Right ventricle myocardium superior (tissue), 1 donor: Measurements from ENCODE around the gene ZNF616. TPM values are rescaled to one million over a fixed set of nuclear protein-coding genes. Genes with fewer than 3 reads are reported as not detected.
"Not testable (repeated sequence)": the region's sequence is repeated elsewhere in the genome, so short reads cannot be mapped to it uniquely, and the experiment has no call there.

Source experiments
- ATAC-seq: fragments of 200-7000 bp; cut with Tn5 transposase; one replicate; pipeline ENCODE4 v1.9.1; 2020; ENCODE audit warnings: mild to moderate bottlenecking; ENCODE audit not compliant: poor library complexity
- DNase-seq: peaks from one replicate; pipeline ENCODE4 v3.0.0-alpha.2; 2020
- intact Hi-C: fragments of 100-400 bp; cut with DNase I; formaldehyde crosslinking; loops from one replicate; pipeline ENCODE4 v1.11.2; 2022
- total RNA-seq: library from RNA; stranded (reverse); fragmentation: NEBNext Ultra II Directional; extraction: Animal tissue kit (Norgen Biotek cat#: 25700); gene quantifications from one replicate; pipeline ENCODE4 v1.2.1, GENCODE V29; 2021
- donor health status: DM: no; HTN: yes; CAD: no; lungs with severe emphysema.

ZNF616 gene
- total RNA-seq, 1 donor from 2014 or later = 4.8 TPM

- intact Hi-C loops = no loop called here
- ATAC-seq (no peak), DNase-seq (no peak)
These were observed 24.1 kb downstream of the ZNF616 start for GRCh38 chr19:52115526-52116053.

GRCh38 chr19:52114691-52115090 is 25.0 kb downstream of the ZNF616 start:
- intact Hi-C loops = no loop called here
- ATAC-seq (no peak), DNase-seq (no peak)

- intact Hi-C loops = no loop called here
- DNase-seq (no peak), ATAC-seq (no peak)
These were observed 27.1 kb downstream of the ZNF616 start for GRCh38 chr19:52112624-52113023.

- intact Hi-C loops = no loop called here
- DNase-seq = no peak
- no peak for ATAC-seq
These were observed 29.0 kb downstream of the ZNF616 start for GRCh38 chr19:52110780-52111179.

- ATAC-seq (no peak), DNase-seq (no peak)
- intact Hi-C loops = no loop called here
These were observed 37.0 kb downstream of the ZNF616 start for GRCh38 chr19:52102782-52103181.

- ATAC-seq = no peak
These were observed 37.7 kb downstream of the ZNF616 start for GRCh38 chr19:52101866-52102562.

GRCh38 chr19:52099497-52100138 is 40.1 kb downstream of the ZNF616 start:
- DNase-seq (no peak), ATAC-seq (no peak)
- intact Hi-C loops = no loop called here

More at GRCh38 chr19:52101866-52102562, 37.7 kb downstream of the ZNF616 start:
- no peak for DNase-seq
- intact Hi-C loops = no loop called here

- intact Hi-C loops, DNase-seq, ATAC-seq: not testable (repeated sequence)
These were observed 43.3 kb downstream of the ZNF616 start for GRCh38 chr19:52096416-52096815.

- peak; percentile 96 for DNase-seq
- intact Hi-C loops = no loop called here
- ATAC-seq = peak; percentile 100
These were observed 44.3 kb downstream of the ZNF616 start, which contains the start of gene ZNF841 for GRCh38 chr19:52095172-52096014. Gene ZNF841, minus strand, starts transcription at chr19:52095765. Its CDS starts 10,964 bp downstream, at chr19:52084801.

- DNase-seq (no peak), ATAC-seq (no peak)
- intact Hi-C loops = no loop called here
These were observed 45.1 kb downstream of the ZNF616 start for GRCh38 chr19:52094526-52095130.

- DNase-seq (no peak), ATAC-seq (no peak)
- intact Hi-C loops = no loop called here
These were observed 53.3 kb downstream of the ZNF616 start for GRCh38 chr19:52086481-52086880.

GRCh38 chr19:52070496-52070895 is 69.2 kb downstream of the ZNF616 start:
- ATAC-seq (no peak), DNase-seq (no peak)
- intact Hi-C loops = no loop called here

- no peak for ATAC-seq
- intact Hi-C loops = no loop called here
- DNase-seq = no peak
These were observed 70.1 kb downstream of the ZNF616 start for GRCh38 chr19:52069653-52070052.

- DNase-seq = no peak
- ATAC-seq = no peak
- intact Hi-C loops = no loop called here
These were observed 73.4 kb downstream of the ZNF616 start for GRCh38 chr19:52066258-52066863.

GRCh38 chr19:52065399-52065798 is 74.3 kb downstream of the ZNF616 start:
- intact Hi-C loops = no loop called here
- ATAC-seq (no peak), DNase-seq (no peak)
